Colonic mucosa (tissue), 4 donors: ENCODE measurements around the gene SLC6A6. TPM values are rescaled to one million over a fixed set of nuclear protein-coding genes. Genes with fewer than 3 reads are reported as not detected.

Source experiments
- DNase-seq: peaks from one replicate; pipeline ENCODE4 v3.0.0-alpha.2; 2020
- H3K27ac ChIP-seq: fragments of 200-600 bp; one replicate; pipeline ENCODE4 v1.8.0; 2021
- H3K27me3 ChIP-seq: fragments of 200-600 bp; one replicate; pipeline ENCODE4 v1.8.0; 2021
- H3K36me3 ChIP-seq: fragments of 200-600 bp; one replicate; pipeline ENCODE4 v1.8.0; 2021
- H3K4me1 ChIP-seq: fragments of 200-600 bp; one replicate; pipeline ENCODE4 v1.8.0; 2021; ENCODE audit warnings: mild to moderate bottlenecking
- H3K4me3 ChIP-seq: fragments of 200-600 bp; one replicate; pipeline ENCODE4 v1.8.0; 2021
- H3K9ac ChIP-seq, 2 donors: one replicate each; pipeline ENCODE4 v1.7.0; 2013; ENCODE audit warnings: control low read depth in 2 of 2, low read depth in 2 of 2, low read length in 2 of 2
- H3K9me3 ChIP-seq: fragments of 200-600 bp; one replicate; pipeline ENCODE4 v1.8.0; 2021
- intact Hi-C: fragments of 100-400 bp; cut with DNase I; formaldehyde crosslinking; loops from one replicate; pipeline ENCODE4 v1.14.1; 2022
- total RNA-seq, 2 donors: library from RNA; stranded (reverse); fragmentation: NEBNext Ultra II Directional in 1 of 2; extraction: Animal tissue kit (Norgen Biotek cat#: 25700) in 1 of 2; gene quantifications; one replicate each; pipeline ENCODE4 v1.2.1, GENCODE V29; 2021
- TF ChIP-seq, protein P1 (sequence below): fragments of 200-600 bp; IDR thresholded peaks from one replicate; pipeline ENCODE4 v1.8.0; 2022; ENCODE audit warnings: antibody characterized with exemption, mild to moderate bottlenecking
- donor health status: healthy.
- donor health status: DM: no; HTN: no; CAD: no.
- donor health status: DM: no; HTN: no; CAD: no.

The SLC6A6 gene
- total RNA-seq, 2 donors from 2014 or later, result 7.2 to 13.0 TPM

DNA sequence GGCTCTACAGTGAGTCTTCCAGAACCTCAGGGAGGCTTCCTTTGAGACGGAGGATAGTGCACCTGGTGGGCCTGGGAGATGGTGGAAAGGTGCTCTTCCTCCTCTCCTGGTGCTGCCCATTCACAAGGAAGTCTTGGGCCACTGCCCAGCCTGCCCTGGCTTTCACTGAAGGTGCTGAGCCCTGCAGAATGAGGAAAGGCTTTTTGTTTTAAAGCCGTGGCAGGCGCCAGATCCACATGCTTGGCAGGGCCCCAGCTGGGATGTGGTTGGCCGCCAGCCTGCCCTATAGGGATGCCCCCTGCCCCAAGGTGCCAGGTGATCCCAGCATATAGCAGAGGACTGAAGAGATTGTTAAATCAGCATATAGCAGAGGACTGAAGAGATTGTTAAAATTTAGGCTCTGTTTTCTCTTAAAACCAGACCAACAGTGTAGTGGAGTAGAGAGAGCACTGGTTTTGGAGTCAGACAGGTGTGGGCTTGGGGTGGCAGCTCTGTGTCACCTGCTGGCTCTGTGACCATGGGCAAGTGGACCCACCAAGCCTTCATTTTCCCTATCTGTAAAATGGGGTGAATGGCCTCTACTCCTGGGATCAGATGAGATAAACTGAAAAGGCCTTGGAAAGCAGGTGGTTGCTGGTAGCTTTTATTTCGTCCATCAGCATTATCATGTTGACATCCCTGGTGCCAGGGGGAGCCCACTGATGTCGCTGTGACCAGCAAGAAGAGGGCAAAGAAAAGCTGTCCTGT, 53.3 kb downstream of the SLC6A6 start:
- H3K4me1 ChIP-seq, result peaks cover 14% of the 10 kb centered on the region
- no peaks in the 10 kb centered on the region for H3K27me3 ChIP-seq
- no peak overlapping the region for H3K4me3 ChIP-seq
- intact Hi-C loops, result loop anchor here (5.0 kb wide), 1 partner anchor 53 kb away; the partner anchor contains the start of gene SLC6A6
- DNase-seq, result no peak
- H3K27ac ChIP-seq, result no peak overlapping the region
- no peaks in the 10 kb centered on the region for H3K36me3 ChIP-seq
- TF ChIP-seq, protein P1, sequence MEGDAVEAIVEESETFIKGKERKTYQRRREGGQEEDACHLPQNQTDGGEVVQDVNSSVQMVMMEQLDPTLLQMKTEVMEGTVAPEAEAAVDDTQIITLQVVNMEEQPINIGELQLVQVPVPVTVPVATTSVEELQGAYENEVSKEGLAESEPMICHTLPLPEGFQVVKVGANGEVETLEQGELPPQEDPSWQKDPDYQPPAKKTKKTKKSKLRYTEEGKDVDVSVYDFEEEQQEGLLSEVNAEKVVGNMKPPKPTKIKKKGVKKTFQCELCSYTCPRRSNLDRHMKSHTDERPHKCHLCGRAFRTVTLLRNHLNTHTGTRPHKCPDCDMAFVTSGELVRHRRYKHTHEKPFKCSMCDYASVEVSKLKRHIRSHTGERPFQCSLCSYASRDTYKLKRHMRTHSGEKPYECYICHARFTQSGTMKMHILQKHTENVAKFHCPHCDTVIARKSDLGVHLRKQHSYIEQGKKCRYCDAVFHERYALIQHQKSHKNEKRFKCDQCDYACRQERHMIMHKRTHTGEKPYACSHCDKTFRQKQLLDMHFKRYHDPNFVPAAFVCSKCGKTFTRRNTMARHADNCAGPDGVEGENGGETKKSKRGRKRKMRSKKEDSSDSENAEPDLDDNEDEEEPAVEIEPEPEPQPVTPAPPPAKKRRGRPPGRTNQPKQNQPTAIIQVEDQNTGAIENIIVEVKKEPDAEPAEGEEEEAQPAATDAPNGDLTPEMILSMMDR, result no peak
- no peaks in the 10 kb centered on the region for H3K9me3 ChIP-seq
- H3K9ac ChIP-seq, result no peak overlapping the region

DNA sequence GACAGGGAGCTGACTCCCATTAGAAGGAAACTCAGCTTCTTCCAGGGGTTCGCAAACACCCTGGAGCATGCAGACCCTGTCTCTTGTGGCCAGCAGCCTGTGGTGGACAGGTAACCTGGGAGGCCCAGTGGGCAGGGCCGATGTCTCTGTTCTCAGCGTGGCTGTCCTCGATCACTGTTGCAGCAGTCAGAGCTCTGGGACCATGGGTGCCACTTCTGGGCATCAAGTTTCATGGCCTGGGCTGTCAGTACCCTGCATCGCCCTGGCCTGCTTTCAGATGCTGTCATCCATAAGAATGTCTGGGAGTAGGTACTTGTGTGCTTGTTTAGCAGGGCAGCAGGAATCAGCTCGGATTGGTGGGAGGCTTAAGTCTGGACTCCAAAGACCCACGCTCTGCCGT, 54.4 kb downstream of the SLC6A6 start:
- no peak for DNase-seq

DNA sequence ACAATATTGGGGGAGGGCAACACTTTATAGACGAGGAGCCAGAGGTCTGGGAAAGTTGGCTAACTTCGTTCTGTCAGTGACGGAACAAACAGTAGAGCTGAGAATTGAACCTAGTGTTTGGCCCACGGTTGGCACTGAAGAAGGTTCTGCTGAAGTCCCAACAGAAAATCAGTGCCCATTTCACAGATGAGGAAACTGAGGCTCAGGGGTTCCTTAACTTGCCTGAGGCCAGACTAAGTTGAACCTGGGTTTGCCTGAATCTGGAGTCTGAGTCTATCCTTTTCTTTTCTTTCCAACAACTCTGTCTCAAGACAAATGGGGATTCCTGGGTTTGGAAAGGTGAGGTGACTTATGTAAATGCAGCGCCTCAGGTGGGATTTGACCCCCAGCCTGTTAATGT, 55.1 kb downstream of the SLC6A6 start:
- Histone ChIP-seq H3K27ac (no peak overlapping the region), H3K9me3 (no peaks in the 10 kb centered on the region), H3K36me3 (no peaks in the 10 kb centered on the region), H3K4me3 (no peak overlapping the region), H3K27me3 (no peaks in the 10 kb centered on the region), H3K9ac (no peak overlapping the region), H3K4me1 (peaks cover 8% of the 10 kb centered on the region)
- DNase-seq, result no peak
- intact Hi-C loops, result loop anchor here (5.0 kb wide), 1 partner anchor 55 kb away; the partner anchor contains the start of gene SLC6A6
- TF ChIP-seq, protein P1, result no peak

More for the DNA sequence above, 54.4 kb downstream of the SLC6A6 start:
- Histone ChIP-seq H3K27me3 (no peaks in the 10 kb centered on the region), H3K9me3 (no peaks in the 10 kb centered on the region), H3K4me3 (no peak overlapping the region), H3K4me1 (peaks cover 14% of the 10 kb centered on the region), H3K9ac (no peak overlapping the region), H3K36me3 (no peaks in the 10 kb centered on the region), H3K27ac (no peak overlapping the region)
- intact Hi-C loops, result loop anchor here (5.0 kb wide), 1 partner anchor 54 kb away; the partner anchor contains the start of gene SLC6A6
- TF ChIP-seq, protein P1, result no peak

DNA sequence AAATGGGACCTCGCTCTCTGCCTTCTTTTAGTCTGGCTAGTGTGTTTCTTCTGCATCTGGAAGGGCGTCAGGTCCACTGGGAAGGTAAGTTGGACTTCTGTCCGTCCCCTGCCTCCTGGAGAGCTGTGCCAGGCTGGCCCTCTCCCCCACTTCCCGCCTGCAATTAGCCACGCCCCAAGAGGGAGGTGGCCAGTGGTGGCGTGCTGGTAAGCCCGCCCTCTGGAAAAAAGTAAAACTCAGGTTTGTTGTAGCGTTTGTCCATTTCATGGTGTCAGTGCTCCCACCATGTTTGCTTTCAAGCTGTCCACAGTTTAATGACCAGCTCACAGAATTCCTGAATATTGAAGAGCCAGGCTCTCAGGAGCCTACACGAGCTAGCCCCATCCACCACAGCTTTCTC, 55.6 kb downstream of the SLC6A6 start:
- Histone ChIP-seq H3K27ac (no peak overlapping the region), H3K27me3 (no peaks in the 10 kb centered on the region), H3K36me3 (no peaks in the 10 kb centered on the region), H3K4me1 (peaks cover 5% of the 10 kb centered on the region), H3K9me3 (no peaks in the 10 kb centered on the region), H3K9ac (no peak overlapping the region), H3K4me3 (no peak overlapping the region)
- TF ChIP-seq, protein P1, result no peak
- intact Hi-C loops, result loop anchor here (5.0 kb wide), 1 partner anchor 56 kb away; the partner anchor contains the start of gene SLC6A6
- DNase-seq, result no peak

DNA sequence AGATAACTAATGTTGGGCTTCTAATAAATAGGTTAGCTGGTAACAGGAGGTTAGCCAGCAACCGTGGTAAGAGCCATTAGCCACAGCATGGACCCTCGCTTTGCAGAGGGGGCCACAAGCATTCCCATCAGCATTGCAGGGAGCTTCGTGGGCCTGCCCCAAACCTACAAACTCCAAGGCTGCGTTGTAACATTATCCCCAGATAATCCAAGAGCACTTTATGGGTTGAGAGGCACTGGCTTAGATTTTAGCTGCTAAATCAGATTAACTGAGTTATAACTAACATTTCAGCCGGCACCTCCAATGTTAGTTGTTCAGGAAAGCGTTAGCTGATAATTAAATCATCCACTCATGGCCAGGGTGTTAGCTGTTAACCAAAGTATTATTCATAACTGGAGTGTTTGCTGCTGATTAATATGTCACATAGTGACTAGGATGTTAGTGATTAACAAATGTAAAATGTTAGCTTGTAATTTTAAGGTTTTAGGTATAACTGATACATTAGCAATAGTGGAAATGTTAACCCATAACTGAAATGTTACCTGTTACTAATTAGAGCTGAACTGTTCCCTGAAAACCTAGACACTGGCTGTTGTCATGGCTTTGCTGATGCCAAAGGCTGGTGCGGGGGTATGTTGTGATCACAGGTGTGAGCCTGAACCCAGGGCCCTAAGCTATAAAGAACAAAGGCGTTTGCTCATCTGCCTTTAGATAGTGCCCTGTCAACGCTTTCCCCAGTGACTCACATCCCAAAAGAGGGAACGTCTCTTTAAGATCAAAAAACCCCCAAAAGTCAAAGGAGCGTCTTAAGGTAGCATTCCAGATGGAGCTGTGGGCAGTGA, 56.2 kb downstream of the SLC6A6 start:
- Histone ChIP-seq H3K9me3 (no peaks in the 10 kb centered on the region), H3K27ac (no peak overlapping the region), H3K9ac (no peak overlapping the region), H3K4me3 (no peak overlapping the region), H3K4me1 (no peaks in the 10 kb centered on the region), H3K36me3 (no peaks in the 10 kb centered on the region), H3K27me3 (no peaks in the 10 kb centered on the region)
- TF ChIP-seq, protein P1, result no peak
- intact Hi-C loops, result loop anchor here (5.0 kb wide), 1 partner anchor 56 kb away; the partner anchor contains the start of gene SLC6A6
- no peak for DNase-seq
